Heart right ventricle (tissue), 16 donors: Measurements from ENCODE around the gene LAMA4. TPM values are rescaled to one million over a fixed set of nuclear protein-coding genes. Genes with fewer than 3 reads are reported as not detected.
A peak's percentile ranks its signal among the peaks of the same experiment; 100 is the strongest.

Experiments used
- ATAC-seq, 8 donors: fragments of 200-7000 bp; cut with Tn5 transposase; one replicate each; pipeline ENCODE4 v1.9.1; 2020; ENCODE audit warnings: mild to moderate bottlenecking in 8 of 8, moderate library complexity in 8 of 8, moderate number of reproducible peaks in 1 of 8
- DNase-seq, 2 donors: peaks; one replicate each; pipeline ENCODE4 v3.0.0-alpha.2; 2020
- H3K27ac ChIP-seq, 10 donors: fragments of 200-600 bp; sonication (generic) in 2 of 10; one replicate each; pipeline versions ENCODE4 v1.5.0 to v1.8.0; 2020 to 2022; ENCODE audit warnings: mild to moderate bottlenecking in 3 of 10
- H3K27me3 ChIP-seq, 7 donors: fragments of 200-600 bp; one replicate each; pipeline ENCODE4 v1.8.0; 2021 to 2022; ENCODE audit warnings: mild to moderate bottlenecking in 2 of 7
- H3K36me3 ChIP-seq, 9 donors: fragments of 200-600 bp; sonication (generic) in 1 of 9; one replicate each; pipeline versions ENCODE4 v1.5.0 to v1.8.0; 2020 to 2022; ENCODE audit warnings: mild to moderate bottlenecking in 2 of 9
- H3K4me1 ChIP-seq, 9 donors: fragments of 200-600 bp; sonication (generic) in 1 of 9; one replicate each; pipeline versions ENCODE4 v1.5.0 to v1.8.0; 2020 to 2022; ENCODE audit warnings: mild to moderate bottlenecking in 4 of 9
- H3K4me3 ChIP-seq, 10 donors: fragments of 200-600 bp; sonication (generic) in 2 of 10; one replicate each; pipeline versions ENCODE4 v1.5.0 to v1.8.0; 2020 to 2022; ENCODE audit warnings: mild to moderate bottlenecking in 7 of 10, moderate library complexity in 2 of 10
- H3K9me3 ChIP-seq, 11 donors: fragments of 200-600 bp in 10 of 11; sonication (generic) in 2 of 11; one replicate each; pipeline versions ENCODE4 v1.5.0 to v1.8.0; 2013 to 2022; ENCODE audit warnings: mild to moderate bottlenecking in 2 of 11, control low read depth in 1 of 11, moderate library complexity in 1 of 11
- CTCF ChIP-seq, 9 donors: fragments of 200-600 bp; sonication (generic) in 2 of 9; IDR thresholded peaks; one replicate each; pipeline versions ENCODE4 v1.5.0 to v1.8.0; 2021 to 2022; ENCODE audit warnings: antibody characterized with exemption in 9 of 9, mild to moderate bottlenecking in 5 of 9, moderate library complexity in 1 of 9
- WGBS, 2 donors: extraction: QIAGEN DNeasy Blood & Tissue Kit; methylation state at CpG; one replicate each; pipeline ENCODE4 v1.1.7; 2013; ENCODE audit warnings: inconsistent platforms in 1 of 2; 5-methylcytosine and 5-hydroxymethylcytosine counted together
- intact Hi-C, 10 donors: fragments of 100-400 bp; cut with DNase I; formaldehyde crosslinking; loops; one replicate each; pipeline versions ENCODE4 v1.11.1 to v1.14.2; 2022
- polyA plus RNA-seq, 2 donors: library from polyadenylated mRNA; stranded (reverse); fragments of 200-250 nt; gene quantifications; one replicate each; pipeline ENCODE4 v1.2.3, GENCODE V29; 2013
- total RNA-seq, 10 donors: library from RNA; stranded (reverse); fragmentation: NEBNext Ultra II Directional in 3 of 10; extraction: Animal tissue kit (Norgen Biotek cat#: 25700) in 3 of 10; gene quantifications; one replicate each; pipeline versions ENCODE4 v1.2.1 to v1.2.4, GENCODE V29; 2021 to 2023
- donor health status: Arrhythmogenic right ventricular cardiomyopathy.
- donor health status: ischemic (EF 13 %, LVEDD 7.1; RV severe dilation, severe dysfunction).
- donor health status: healthy with polysubstance abuse.
- donor health status: DM: no; HTN: yes; CAD: no.
- donor health status: DM: no; HTN: no; CAD: no.
- donor health status: ischemic (EF 25% LVEDD 6.9; RV normal size, moderate dysfunction).
- donor health status: ischemic (EF 25% LVEDD 5.7; RV mildly dilated, moderate dysfunction).
- donor health status: healthy.
- donor health status: DM: yes; HTN: yes; CAD: no.
- donor health status: Ischemic cardiomyopathy.
- donor health status: ischemic (EF 35%, LVEDD 5.7; RV mildly dilated, moderate dysfunction).
- donor health status: nonischemic (EF 11% LVEDD 7.7; RV severe dilation, severe dysfunction).
- donor health status: DM: yes; HTN: yes; CAD: no.
- donor health status: PGD.
- donor health status: ischemic (EF 29% LVEDD 5.4; RV normal size, mild dysfunction).
- donor health status: nonischemic (EF 23%, LVEDD 6.1; RV moderate dilation, normal function).

Gene LAMA4
- total and polyA plus RNA-seq, 12 donors: 23.7 to 103 (median 82.5) TPM

DNA sequence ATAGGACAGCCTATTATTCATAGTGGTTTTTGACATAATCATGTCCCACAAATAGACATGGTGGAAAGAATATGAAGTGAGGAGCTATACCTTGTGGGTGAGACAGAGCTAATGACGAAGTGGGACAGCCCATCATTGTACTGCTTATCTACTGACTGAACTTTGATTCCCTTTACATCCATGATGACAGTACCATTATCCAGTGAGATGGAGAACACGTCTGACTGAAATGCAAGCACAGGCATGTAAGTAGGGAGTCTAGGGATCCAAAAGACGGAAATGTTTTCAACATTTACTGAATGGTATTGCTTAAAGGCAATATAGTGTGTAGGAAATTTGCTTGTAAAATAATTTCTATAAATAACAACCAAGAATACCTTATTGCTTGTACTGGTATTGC is 123.5 kb downstream of the LAMA4 start:
- H3K4me3 ChIP-seq: no peak overlapping the region
- WGBS, 2 donors: 82 to 86% methylated on average over 3 of the region's 3 CpGs
- peaks cover 0 to 100% (median 80%) of the 10 kb centered on the region in 9 donors for H3K36me3 ChIP-seq
- ATAC-seq (no peak), DNase-seq (no peak)
- TF ChIP-seq CTCF (IDR thresholded peaks at IDR 0.05): no peak
- no peaks in the 10 kb centered on the region for H3K27me3 ChIP-seq
- H3K4me1 ChIP-seq: peaks cover 0 to 5% (median 0%) of the 10 kb centered on the region in 9 donors
- H3K27ac ChIP-seq: no peak overlapping the region
- no peaks in the 10 kb centered on the region for H3K9me3 ChIP-seq
- intact Hi-C loops: loop anchor here in 1 of 10 donors (10.0 kb wide), 1 partner anchor 56 kb away; no protein-coding TSS in a partner anchor

- Histone ChIP-seq H3K27ac (no peak overlapping the region), H3K4me1 (peaks cover 0 to 5% (median 0%) of the 10 kb centered on the region in 9 donors), H3K36me3 (peaks cover 0 to 100% (median 67%) of the 10 kb centered on the region in 9 donors), H3K4me3 (no peak overlapping the region), H3K27me3 (no peaks in the 10 kb centered on the region), H3K9me3 (no peaks in the 10 kb centered on the region)
- 65% methylated on average over 5 of the region's 5 CpGs for WGBS, 2 donors
- DNase-seq (no peak), ATAC-seq (peak in 4 of 8 donors; percentile 31 to 69 (median 40))
- intact Hi-C loops: no loop called here
- no peak for TF ChIP-seq CTCF (IDR thresholded peaks at IDR 0.05)
These were observed 126.2 kb downstream of the LAMA4 start for GRCh38 chr6:112128208-112128607.

DNA sequence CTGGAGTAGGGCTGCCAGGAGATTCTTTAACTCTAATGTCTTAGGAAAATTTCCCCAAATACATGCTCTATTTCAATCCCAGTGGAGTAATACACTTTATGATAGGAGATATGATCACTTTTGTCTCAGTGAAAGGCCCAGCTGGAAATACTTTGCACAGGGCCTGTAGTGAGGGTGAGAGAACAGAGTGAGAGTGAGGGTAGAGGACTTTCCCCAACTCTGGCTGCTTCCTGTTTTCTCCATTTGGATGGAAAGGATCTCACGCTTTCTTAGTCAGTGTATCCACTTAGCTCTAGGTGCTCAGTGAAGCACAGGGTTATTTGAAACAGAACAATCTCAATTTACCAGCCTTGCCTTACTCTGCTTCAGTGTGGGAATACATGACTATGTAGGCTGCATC is 130.4 kb downstream of the LAMA4 start:
- Histone ChIP-seq H3K4me1 (peaks cover 0 to 7% (median 0%) of the 10 kb centered on the region in 9 donors), H3K9me3 (no peaks in the 10 kb centered on the region), H3K4me3 (no peak overlapping the region), H3K27ac (no peak overlapping the region), H3K36me3 (peaks cover 0 to 100% (median 68%) of the 10 kb centered on the region in 9 donors), H3K27me3 (no peaks in the 10 kb centered on the region)
- 96% methylated on average over 1 of the region's 1 CpG for WGBS, 2 donors
- no peak for TF ChIP-seq CTCF (IDR thresholded peaks at IDR 0.05)
- intact Hi-C loops: no loop called here
- no peak for DNase-seq
- ATAC-seq: no peak

- WGBS, 2 donors: 81 to 86% methylated on average over 2 of the region's 2 CpGs
- no peaks in the 10 kb centered on the region for H3K27me3 ChIP-seq
- peak overlapping the region in 1 of 10 donors; percentile 11 for H3K27ac ChIP-seq
These were observed 131.6 kb downstream of the LAMA4 start for GRCh38 chr6:112122756-112123155.

More at GRCh38 chr6:112122756-112123155, 131.6 kb downstream of the LAMA4 start:
- intact Hi-C loops: no loop called here
- Histone ChIP-seq H3K4me3 (no peak overlapping the region), H3K4me1 (peaks cover 0 to 7% (median 0%) of the 10 kb centered on the region in 9 donors), H3K36me3 (peaks cover 0 to 100% (median 65%) of the 10 kb centered on the region in 9 donors), H3K9me3 (no peaks in the 10 kb centered on the region)
- no peak for TF ChIP-seq CTCF (IDR thresholded peaks at IDR 0.05)
- ATAC-seq: no peak
- no peak for DNase-seq
